Fibroblast of lung (primary cell): ENCODE results near the gene LIN52. TPM values are rescaled to one million over a fixed set of nuclear protein-coding genes. Genes with fewer than 3 reads are reported as not detected.

Experiments used
- DNase-seq, 2 donors: peaks; one replicate each; pipeline versions ENCODE4 v3.0.0 to v3.0.0-alpha.2; 2010; ENCODE audit warnings: low read depth in 2 of 2
- H2AFZ ChIP-seq: 2 replicates; pipeline ENCODE4 v1.5.1; 2012; ENCODE audit warnings: low read length, control low read depth, inconsistent platforms
- H3K27ac ChIP-seq: 2 replicates; pipeline ENCODE4 v1.5.1; 2011; ENCODE audit warnings: low read length, control low read depth; ENCODE audit not compliant: insufficient read depth
- H3K27me3 ChIP-seq: 2 replicates; pipeline ENCODE4 v1.5.1; 2011; ENCODE audit warnings: mild to moderate bottlenecking, low read length; ENCODE audit not compliant: control insufficient read depth, insufficient read depth
- H3K36me3 ChIP-seq: 2 replicates; pipeline ENCODE4 v1.5.1; 2011; ENCODE audit warnings: low read length; ENCODE audit not compliant: control insufficient read depth, insufficient read depth
- H3K4me1 ChIP-seq: 2 replicates; pipeline ENCODE4 v1.5.1; 2011; ENCODE audit warnings: low read length; ENCODE audit not compliant: control insufficient read depth, insufficient read depth; ENCODE audit errors: extremely low read depth
- H3K4me2 ChIP-seq: 2 replicates; pipeline ENCODE4 v1.5.1; 2011; ENCODE audit warnings: low read length, control low read depth; ENCODE audit not compliant: insufficient read depth; ENCODE audit errors: extremely low read depth
- H3K4me3 ChIP-seq, 4 experiments: fragments of 200-600 bp in 1 of 4; sonication (generic) in 1 of 4; replicated peaks in 1 of 4; 2 replicates each; pipeline ENCODE4 v1.5.1; 2011 to 2016; ENCODE audit warnings: low read length in 4 of 4, low read depth in 3 of 4, mild to moderate bottlenecking in 3 of 4, control low read depth in 2 of 4, inconsistent platforms in 1 of 4, mixed read lengths in 1 of 4; ENCODE audit not compliant: insufficient read depth in 1 of 4; ENCODE audit errors: control extremely low read depth in 1 of 4
- H3K79me2 ChIP-seq: 2 replicates; pipeline ENCODE4 v1.5.1; 2012; ENCODE audit warnings: mild to moderate bottlenecking, low read length, inconsistent platforms; ENCODE audit not compliant: control insufficient read depth, insufficient read depth
- H3K9ac ChIP-seq: 2 replicates; pipeline ENCODE4 v1.5.1; 2011; ENCODE audit warnings: mild to moderate bottlenecking, low read length, control low read depth; ENCODE audit not compliant: insufficient read depth
- H3K9me3 ChIP-seq: 2 replicates; pipeline ENCODE4 v1.5.1; 2012; ENCODE audit warnings: low read depth, low read length; ENCODE audit not compliant: control insufficient read depth, insufficient read depth
- H4K20me1 ChIP-seq: 2 replicates; pipeline ENCODE4 v1.5.1; 2011; ENCODE audit warnings: low read length; ENCODE audit not compliant: control insufficient read depth, insufficient read depth; ENCODE audit errors: extremely low read depth
- EZH2 ChIP-seq: IDR thresholded peaks from 2 replicates; pipeline ENCODE4 v1.5.1; 2012; ENCODE audit warnings: low read length, control low read depth, mild to moderate bottlenecking; ENCODE audit errors: missing control alignments
- polyA plus RNA-seq, 2 donors: library from polyadenylated mRNA; depleted of rRNA in 1 of 2; stranded (reverse) in 1 of 2; unstranded in 1 of 2; fragments of >200 nt; gene quantifications; 2 replicates each; pipeline ENCODE4 v1.2.1, GENCODE V29; 2011 to 2012; ENCODE audit warnings: missing spikeins in 1 of 2
- total RNA-seq: library from RNA; depleted of rRNA; stranded (reverse); fragments of >200 nt; gene quantifications from 2 replicates; pipeline ENCODE4 v1.2.1, GENCODE V29; 2014
- TF ChIP-seq, protein P1 (sequence below), 2 donors: IDR thresholded peaks in 1 of 2; conservative IDR thresholded peaks in 1 of 2; 1 replicate in 1 of 2; 2 replicates in 1 of 2; pipeline ENCODE4 v1.5.1; 2011 to 2012; ENCODE audit warnings: low read length in 2 of 2, control low read depth in 1 of 2, inconsistent platforms in 1 of 2, low read depth in 1 of 2, mild to moderate bottlenecking in 1 of 2

The LIN52 gene
- total and polyA plus RNA-seq, 2 donors (not counting 1 experiment from before 2014, with no cell fraction given) = 7.5 to 11.9 TPM

DNA sequence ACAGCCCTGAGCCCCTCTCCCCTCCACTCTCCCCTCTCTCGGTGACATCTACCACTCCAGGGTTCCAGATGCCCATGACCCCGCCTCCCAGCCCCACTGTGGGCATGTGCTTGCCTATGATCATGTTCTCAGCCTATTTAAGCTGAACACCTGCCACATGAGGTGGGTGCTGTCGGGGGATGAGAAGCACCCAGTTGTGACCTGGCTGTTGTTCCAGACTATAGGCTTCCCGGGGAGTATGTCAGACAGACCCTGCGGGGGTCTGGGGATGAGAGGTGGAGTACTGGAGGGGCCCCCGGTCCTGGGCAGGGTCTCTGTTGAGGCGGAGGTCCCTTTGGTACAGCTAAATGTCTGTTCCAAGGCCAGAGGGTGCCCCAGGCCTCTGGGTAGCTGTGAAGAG, 160.5 kb downstream of the LIN52 start:
- Histone ChIP-seq H3K9ac (no peak overlapping the region), H3K4me3 (no peak overlapping the region), H3K79me2 (no peaks in the 10 kb centered on the region), H3K27ac (no peak overlapping the region), H3K4me1 (no peaks in the 10 kb centered on the region), H3K36me3 (no peaks in the 10 kb centered on the region), H3K27me3 (peaks cover 49% of the 10 kb centered on the region), H4K20me1 (no peaks in the 10 kb centered on the region), H3K9me3 (no peaks in the 10 kb centered on the region), H2AFZ (no peak overlapping the region), H3K4me2 (no peak overlapping the region)
- TF ChIP-seq EZH2 = no peak
- TF ChIP-seq, protein P1, sequence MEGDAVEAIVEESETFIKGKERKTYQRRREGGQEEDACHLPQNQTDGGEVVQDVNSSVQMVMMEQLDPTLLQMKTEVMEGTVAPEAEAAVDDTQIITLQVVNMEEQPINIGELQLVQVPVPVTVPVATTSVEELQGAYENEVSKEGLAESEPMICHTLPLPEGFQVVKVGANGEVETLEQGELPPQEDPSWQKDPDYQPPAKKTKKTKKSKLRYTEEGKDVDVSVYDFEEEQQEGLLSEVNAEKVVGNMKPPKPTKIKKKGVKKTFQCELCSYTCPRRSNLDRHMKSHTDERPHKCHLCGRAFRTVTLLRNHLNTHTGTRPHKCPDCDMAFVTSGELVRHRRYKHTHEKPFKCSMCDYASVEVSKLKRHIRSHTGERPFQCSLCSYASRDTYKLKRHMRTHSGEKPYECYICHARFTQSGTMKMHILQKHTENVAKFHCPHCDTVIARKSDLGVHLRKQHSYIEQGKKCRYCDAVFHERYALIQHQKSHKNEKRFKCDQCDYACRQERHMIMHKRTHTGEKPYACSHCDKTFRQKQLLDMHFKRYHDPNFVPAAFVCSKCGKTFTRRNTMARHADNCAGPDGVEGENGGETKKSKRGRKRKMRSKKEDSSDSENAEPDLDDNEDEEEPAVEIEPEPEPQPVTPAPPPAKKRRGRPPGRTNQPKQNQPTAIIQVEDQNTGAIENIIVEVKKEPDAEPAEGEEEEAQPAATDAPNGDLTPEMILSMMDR (conservative IDR thresholded peaks at IDR 0.05 in 1 of 2, IDR thresholded peaks at IDR 0.05 in 1 of 2; ENCODE audit: low read depth in 1 of 2, low read length in 2 of 2) = no peak
- DNase-seq = no peak

DNA sequence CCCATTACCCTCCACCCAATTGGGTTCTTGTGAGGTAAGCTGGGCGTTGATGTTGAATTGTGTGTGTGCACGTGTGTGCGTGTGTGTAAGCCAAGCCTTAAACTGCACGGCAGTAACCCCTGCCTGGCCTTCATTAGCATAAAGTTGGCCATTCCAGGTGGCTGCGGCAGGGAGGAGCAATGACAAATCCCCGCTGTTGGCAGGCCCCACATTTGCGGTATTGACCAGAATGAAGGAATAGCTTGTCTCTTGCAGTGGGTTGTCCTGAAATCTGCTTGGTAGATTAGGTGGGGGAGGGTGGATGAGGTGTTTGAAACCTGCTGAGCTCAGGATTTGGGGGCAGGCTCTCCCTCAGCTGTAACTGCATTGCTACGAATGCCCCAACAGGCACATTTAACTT, 161.8 kb downstream of the LIN52 start:
- Histone ChIP-seq H3K4me2 (no peak overlapping the region), H3K9ac (no peak overlapping the region), H3K27me3 (peaks cover 36% of the 10 kb centered on the region), H2AFZ (no peak overlapping the region), H3K4me3 (no peak overlapping the region), H3K36me3 (no peaks in the 10 kb centered on the region), H3K4me1 (no peaks in the 10 kb centered on the region), H3K27ac (no peak overlapping the region), H3K9me3 (no peaks in the 10 kb centered on the region), H4K20me1 (no peaks in the 10 kb centered on the region), H3K79me2 (no peaks in the 10 kb centered on the region)
- no peak for DNase-seq
- no peak for TF ChIP-seq EZH2
- TF ChIP-seq, protein P1 (conservative IDR thresholded peaks at IDR 0.05 in 1 of 2, IDR thresholded peaks at IDR 0.05 in 1 of 2; ENCODE audit: low read depth in 1 of 2, low read length in 2 of 2) = no peak

DNA sequence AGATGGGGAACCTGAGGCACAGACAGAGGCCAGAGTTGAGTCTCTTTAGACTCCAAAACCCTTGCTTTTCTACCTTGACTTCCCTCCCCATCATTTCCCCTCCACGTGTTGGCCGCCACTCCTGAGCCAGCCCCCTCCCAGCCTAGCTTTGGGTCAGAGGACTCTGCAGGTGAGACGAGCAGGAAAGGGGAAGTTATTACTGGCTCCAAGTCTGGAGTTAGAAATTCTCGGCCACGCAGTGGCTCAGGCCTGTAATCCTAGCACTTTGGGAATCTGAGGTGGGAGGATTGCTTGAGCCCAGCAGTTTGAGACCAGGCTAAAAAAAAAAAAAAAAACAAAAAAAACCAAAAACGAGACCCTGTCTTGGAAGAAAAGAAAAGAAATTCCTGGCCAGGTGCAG, 163.3 kb downstream of the LIN52 start:
- no peak overlapping the region for H2AFZ ChIP-seq
- no peak overlapping the region for H3K27ac ChIP-seq
- H3K27me3 ChIP-seq = peaks cover 25% of the 10 kb centered on the region
- H3K4me2 ChIP-seq = no peak overlapping the region
- no peak overlapping the region for H3K4me3 ChIP-seq
- no peaks in the 10 kb centered on the region for H4K20me1 ChIP-seq
- no peaks in the 10 kb centered on the region for H3K79me2 ChIP-seq
- TF ChIP-seq, protein P1 (conservative IDR thresholded peaks at IDR 0.05 in 1 of 2, IDR thresholded peaks at IDR 0.05 in 1 of 2; ENCODE audit: low read depth in 1 of 2, low read length in 2 of 2) = no peak
- no peak for TF ChIP-seq EZH2
- no peaks in the 10 kb centered on the region for H3K36me3 ChIP-seq
- no peak for DNase-seq
- H3K4me1 ChIP-seq = no peaks in the 10 kb centered on the region
- no peaks in the 10 kb centered on the region for H3K9me3 ChIP-seq
- H3K9ac ChIP-seq = no peak overlapping the region
